H1 (cell line): Measurements from ENCODE around the gene DYSF. TPM values are rescaled to one million over a fixed set of nuclear protein-coding genes. Genes with fewer than 3 reads are reported as not detected.

Source experiments
- CTCF ChIA-PET: fragments of 300-600 bp; sonication (Branson Sonifier 250); formaldehyde crosslinking; loops from one replicate; lab custom pipeline; 2021; ENCODE audit not compliant: partially characterized antibody; lab: Charles Lee
- POLR2A ChIA-PET: fragments of 300-600 bp; sonication (Branson Sonifier 250); formaldehyde crosslinking; loops from one replicate; lab custom pipeline; 2021; ENCODE audit warnings: inconsistent platforms; ENCODE audit not compliant: partially characterized antibody; lab: Charles Lee
- DNase-seq, 2 experiments: peaks; one replicate each; pipeline versions ENCODE4 v3.0.0 to v3.0.0-alpha.2; 2010 to 2022; ENCODE audit warnings: low spot score in 2 of 2, low read depth in 1 of 2, mixed read lengths in 1 of 2
- FAIRE-seq: peaks from 2 replicates; lab custom pipeline; 2011; peaks lifted over from hg19 to GRCh38; lab: Jason Lieb, UNC
- H2AFZ ChIP-seq: 2 replicates; pipeline ENCODE4 v1.8.1; 2012; ENCODE audit warnings: low read length, inconsistent platforms
- H2AK5ac ChIP-seq: 2 replicates; pipeline ENCODE4 v1.6.1; 2013; ENCODE audit warnings: low read depth, low read length
- H2BK120ac ChIP-seq: replicated peaks from 2 replicates; pipeline ENCODE3; 2013; ENCODE audit warnings: low read depth, low read length, inconsistent platforms
- H2BK12ac ChIP-seq: 2 replicates; pipeline ENCODE4 v1.6.1; 2013; ENCODE audit warnings: low read depth, low read length
- H2BK15ac ChIP-seq: 2 replicates; pipeline ENCODE4 v1.6.1; 2013; ENCODE audit warnings: low read length
- H2BK20ac ChIP-seq: 2 replicates; pipeline ENCODE4 v1.6.1; 2013; ENCODE audit warnings: low read length
- H2BK5ac ChIP-seq: 2 replicates; pipeline ENCODE4 v1.6.1; 2013; ENCODE audit warnings: low read depth, low read length
- H3K14ac ChIP-seq: 2 replicates; pipeline ENCODE4 v1.6.1; 2013; ENCODE audit warnings: inconsistent platforms; ENCODE audit not compliant: insufficient read length
- H3K18ac ChIP-seq: 2 replicates; pipeline ENCODE4 v1.6.1; 2013; ENCODE audit warnings: low read length; ENCODE audit errors: extremely low read depth
- H3K23ac ChIP-seq: 2 replicates; pipeline ENCODE4 v1.6.1; 2013; ENCODE audit warnings: inconsistent platforms; ENCODE audit not compliant: insufficient read length
- H3K23me2 ChIP-seq: 2 replicates; pipeline ENCODE4 v1.6.1; 2013; ENCODE audit warnings: low read depth, low read length
- H3K27ac ChIP-seq: 2 replicates; pipeline ENCODE4 v1.6.1; 2011; ENCODE audit warnings: low read depth, low read length, inconsistent platforms
- H3K27me3 ChIP-seq, 4 experiments: replicated peaks in 1 of 4; 1 replicate in 1 of 4; 2 replicates in 3 of 4; pipeline versions ENCODE4 v1.6.1 to v1.8.1; 2011 to 2013; ENCODE audit warnings: low read length in 3 of 4, mild to moderate bottlenecking in 3 of 4, inconsistent platforms in 2 of 4, mixed read lengths in 2 of 4, moderate library complexity in 1 of 4; ENCODE audit not compliant: control insufficient read depth in 3 of 4, insufficient read depth in 3 of 4; ENCODE audit errors: extremely low read depth in 1 of 4
- H3K36me3 ChIP-seq, 4 experiments: 2 replicates each; pipeline versions ENCODE4 v1.6.1 to v1.8.1; 2011 to 2013; ENCODE audit warnings: mild to moderate bottlenecking in 4 of 4, low read length in 3 of 4, moderate library complexity in 2 of 4, control low read depth in 1 of 4, inconsistent platforms in 1 of 4; ENCODE audit not compliant: insufficient read depth in 4 of 4, control insufficient read depth in 2 of 4
- H3K4ac ChIP-seq: replicated peaks from 2 replicates; pipeline ENCODE3; 2013; ENCODE audit warnings: low read length, low read depth, mixed read lengths, inconsistent platforms; ENCODE audit not compliant: insufficient read length
- H3K4me1 ChIP-seq, 4 experiments: replicated peaks in 1 of 4; 1 replicate in 1 of 4; 2 replicates in 3 of 4; pipeline versions ENCODE4 v1.6.1 to v1.8.1; 2011 to 2013; ENCODE audit warnings: low read length in 3 of 4, inconsistent platforms in 2 of 4, mixed read lengths in 1 of 4; ENCODE audit not compliant: insufficient read depth in 4 of 4, control insufficient read depth in 3 of 4
- H3K4me2 ChIP-seq, 2 experiments: 2 replicates each; pipeline versions ENCODE4 v1.6.1 to v1.8.1; 2011 to 2013; ENCODE audit warnings: low read depth in 2 of 2, low read length in 2 of 2, control low read depth in 1 of 2, inconsistent platforms in 1 of 2, mild to moderate bottlenecking in 1 of 2; ENCODE audit not compliant: insufficient read depth in 1 of 2
- H3K4me3 ChIP-seq, 4 experiments: fragments of 200-600, 300-600 bp in 1 of 4; sonication (generic), shearing (Covaris generic), sonication (Bioruptor Twin) in 1 of 4; 2 replicates each; pipeline versions ENCODE4 v1.5.1 to v1.8.1; 2011 to 2016; ENCODE audit warnings: low read length in 4 of 4, low read depth in 3 of 4, control low read depth in 2 of 4, inconsistent platforms in 2 of 4, mild to moderate bottlenecking in 2 of 4, mixed read lengths in 1 of 4, moderate library complexity in 1 of 4; ENCODE audit not compliant: insufficient read depth in 2 of 4; ENCODE audit errors: extremely low read depth in 1 of 4
- H3K56ac ChIP-seq: replicated peaks from 2 replicates; pipeline ENCODE3; 2013; ENCODE audit warnings: low read depth, mild to moderate bottlenecking, mixed read lengths, low read length, inconsistent platforms; ENCODE audit not compliant: insufficient read length
- H3K79me1 ChIP-seq: 2 replicates; pipeline ENCODE4 v1.6.1; 2013; ENCODE audit warnings: low read depth, low read length, control low read depth
- H3K79me2 ChIP-seq, 2 experiments: 2 replicates each; pipeline versions ENCODE4 v1.6.1 to v1.8.1; 2012 to 2013; ENCODE audit warnings: low read length in 2 of 2, mild to moderate bottlenecking in 2 of 2, inconsistent platforms in 1 of 2; ENCODE audit not compliant: insufficient read depth in 2 of 2, control insufficient read depth in 1 of 2
- H3K9ac ChIP-seq, 4 experiments: replicated peaks in 1 of 4; 1 replicate in 1 of 4; 2 replicates in 3 of 4; pipeline versions ENCODE4 v1.6.1 to v1.8.1; 2011 to 2013; ENCODE audit warnings: low read depth in 3 of 4, low read length in 3 of 4, control low read depth in 2 of 4, mild to moderate bottlenecking in 2 of 4, moderate library complexity in 2 of 4, inconsistent platforms in 1 of 4; ENCODE audit errors: extremely low read depth in 1 of 4
- H3K9me3 ChIP-seq, 2 experiments: 2 replicates each; pipeline versions ENCODE4 v1.6.1 to v1.8.1; 2012 to 2013; ENCODE audit warnings: mild to moderate bottlenecking in 2 of 2, moderate library complexity in 2 of 2, control low read depth in 1 of 2, inconsistent platforms in 1 of 2, low read depth in 1 of 2, low read length in 1 of 2, mixed read lengths in 1 of 2; ENCODE audit not compliant: insufficient read depth in 2 of 2
- H4K20me1 ChIP-seq, 2 experiments: replicated peaks in 1 of 2; 2 replicates each; pipeline versions ENCODE3 to v1.8.1; 2011 to 2013; ENCODE audit warnings: inconsistent platforms in 2 of 2, low read length in 2 of 2, mild to moderate bottlenecking in 1 of 2; ENCODE audit not compliant: insufficient read depth in 2 of 2, control insufficient read depth in 1 of 2
- H4K5ac ChIP-seq: 2 replicates; pipeline ENCODE4 v1.6.1; 2013; ENCODE audit warnings: low read length, low read depth, mixed read lengths, inconsistent platforms; ENCODE audit not compliant: insufficient read length
- H4K8ac ChIP-seq: 2 replicates; pipeline ENCODE4 v1.8.0; 2013; ENCODE audit warnings: mild to moderate bottlenecking, moderate library complexity, low read length, inconsistent platforms; ENCODE audit not compliant: insufficient read depth; ENCODE audit errors: extremely low read depth
- H4K91ac ChIP-seq: replicated peaks from 2 replicates; pipeline ENCODE3; 2013; ENCODE audit warnings: low read length, mixed read lengths, inconsistent platforms; ENCODE audit not compliant: insufficient read length
- CEBPB ChIP-seq: IDR thresholded peaks from 2 replicates; pipeline ENCODE4 v1.6.1; 2012; ENCODE audit warnings: low read depth, low read length
- CHD1 ChIP-seq: IDR thresholded peaks from 2 replicates; pipeline ENCODE4 v1.6.1; 2012; ENCODE audit warnings: low read depth, low read length, improper control_type of control experiment
- CREB1 ChIP-seq: IDR thresholded peaks from 2 replicates; pipeline ENCODE4 v1.6.1; 2012; ENCODE audit warnings: inconsistent platforms
- EGR1 ChIP-seq: IDR thresholded peaks from 2 replicates; pipeline ENCODE4 v1.6.1; 2011; ENCODE audit warnings: low read depth, low read length, borderline replicate concordance
- EP300 ChIP-seq, 2 experiments: IDR thresholded peaks; 1 replicate in 1 of 2; 2 replicates in 1 of 2; pipeline ENCODE4 v1.6.1; 2011 to 2012; ENCODE audit warnings: low read depth in 2 of 2, low read length in 2 of 2, mild to moderate bottlenecking in 2 of 2, borderline replicate concordance in 1 of 2, inconsistent platforms in 1 of 2, moderate library complexity in 1 of 2
- NANOG ChIP-seq: IDR thresholded peaks from 2 replicates; pipeline ENCODE4 v1.6.1; 2011; ENCODE audit warnings: low read length, low read depth, mild to moderate bottlenecking, inconsistent platforms; ENCODE audit not compliant: insufficient read depth, poor library complexity, severe bottlenecking
- RBBP5 ChIP-seq: IDR thresholded peaks from 2 replicates; pipeline ENCODE4 v1.7.1; 2012; ENCODE audit warnings: low read depth, mild to moderate bottlenecking, inconsistent platforms, low read length, moderate library complexity, borderline replicate concordance
- RXRA ChIP-seq: IDR thresholded peaks from 2 replicates; pipeline ENCODE4 v1.6.1; 2011; ENCODE audit warnings: low read depth, mild to moderate bottlenecking, low read length, moderate library complexity; ENCODE audit not compliant: insufficient read depth
- TAF7 ChIP-seq: optimal IDR thresholded peaks from 2 replicates; pipeline ENCODE3; 2011; ENCODE audit warnings: low read depth, mild to moderate bottlenecking, inconsistent platforms, low read length, moderate library complexity, borderline replicate concordance
- TEAD4 ChIP-seq: IDR thresholded peaks from 2 replicates; pipeline ENCODE4 v1.6.1; 2012; ENCODE audit warnings: low read depth, low read length, inconsistent platforms, mixed read lengths
- ZNF274 ChIP-seq: IDR thresholded peaks from 2 replicates; pipeline ENCODE4 v1.7.0; 2012; ENCODE audit warnings: low read length, borderline replicate concordance; ENCODE audit errors: extremely low read depth
- WGBS, 2 experiments: shearing (Covaris generic) in 1 of 2; methylation state at CpG; one replicate each; pipeline versions ENCODE4 v1.1.6 to v1.1.7; 2013 to 2015; ENCODE audit warnings: low lambda C conversion rate in 2 of 2, mixed read lengths in 2 of 2, inconsistent platforms in 1 of 2, low coverage in 1 of 2, missing lambda C conversion rate in 1 of 2; ENCODE audit not compliant: insufficient replicate concordance in 2 of 2, insufficient coverage in 1 of 2, insufficient read length in 1 of 2; ENCODE audit errors: extremely low coverage in 1 of 2, missing lambda C conversion rate in 1 of 2; 5-methylcytosine and 5-hydroxymethylcytosine counted together
- polyA plus RNA-seq, 7 experiments: library from polyadenylated mRNA; depleted of rRNA in 3 of 7; stranded (reverse) in 5 of 7; unstranded in 2 of 7; fragments of >200 nt in 5 of 7; fragments of 200-250 nt in 2 of 7; gene quantifications; 1 replicate in 5 of 7; 2 replicates in 1 of 7; 4 replicates in 1 of 7; pipeline versions ENCODE4 v1.2.1 to v1.2.3, GENCODE V29; 2011 to 2013; ENCODE audit warnings: missing spikeins in 2 of 7, mixed read lengths in 2 of 7
- total RNA-seq: library from RNA; stranded (reverse); fragmentation: NEBNext Ultra II Directional; extraction: Animal tissue kit (Norgen Biotek cat#: 25700); gene quantifications from 2 replicates; pipeline ENCODE4 v1.2.1, GENCODE V29; 2021

Gene DYSF
- total and polyA plus RNA-seq, 2 of the 8 experiments (the other 6 are each of a cell fraction or from before 2014, with no cell fraction given), result 5.8 to 7.1 TPM

DNA sequence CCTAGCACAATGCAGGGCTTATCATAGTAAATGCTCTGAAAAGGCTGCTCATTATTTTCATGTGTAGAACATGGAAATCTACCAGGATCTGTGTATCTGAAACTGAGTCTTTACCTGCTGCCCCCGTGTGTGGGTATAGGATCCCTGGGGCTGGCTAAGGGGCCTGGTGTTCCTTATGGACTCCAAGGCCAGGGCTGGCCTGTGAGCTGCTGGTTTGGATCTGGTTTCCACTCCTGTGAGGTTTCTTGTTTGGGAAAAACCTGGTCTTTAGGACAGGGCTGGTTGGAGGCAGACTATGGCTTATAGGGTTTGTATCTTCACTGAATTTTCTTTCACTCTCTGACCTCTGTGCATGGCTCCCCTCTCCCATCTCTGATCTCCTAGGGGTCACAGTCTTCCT, 80.8 kb downstream of the DYSF start:
- no peaks in the 10 kb centered on the region for H3K23me2 ChIP-seq
- POLR2A ChIA-PET, result no interaction called here
- no peaks in the 10 kb centered on the region for H3K27me3 ChIP-seq
- 100% methylated on average over 1 of the region's 1 CpG; no CpG with 5 or more reads in 1 of the 2 experiments for WGBS, 2 experiments
- H2AK5ac ChIP-seq, result no peak overlapping the region
- no peak overlapping the region for H2BK5ac ChIP-seq
- H4K20me1 ChIP-seq, result peaks cover 0 to 2% of the 10 kb centered on the region in 2 experiments
- no peak overlapping the region for H2BK12ac ChIP-seq
- H3K79me2 ChIP-seq, result no peaks in the 10 kb centered on the region
- no peak overlapping the region for H2BK120ac ChIP-seq
- H3K27ac ChIP-seq, result no peak overlapping the region
- no peak overlapping the region for H4K5ac ChIP-seq
- H2BK15ac ChIP-seq, result no peak overlapping the region
- no peaks in the 10 kb centered on the region for H3K36me3 ChIP-seq
- FAIRE-seq (no peak), DNase-seq (no peak)
- no peak overlapping the region for H2BK20ac ChIP-seq
- H3K4me3 ChIP-seq, result no peak overlapping the region
- H3K4me2 ChIP-seq, result no peak overlapping the region
- no peak overlapping the region for H3K4ac ChIP-seq
- H3K4me1 ChIP-seq, result no peaks in the 10 kb centered on the region; a peak in 1 of 7 replicates
- H4K91ac ChIP-seq, result no peak overlapping the region
- H3K18ac ChIP-seq, result no peak overlapping the region
- H3K9me3 ChIP-seq, result no peaks in the 10 kb centered on the region
- no peak overlapping the region for H2AFZ ChIP-seq
- no peak overlapping the region for H4K8ac ChIP-seq
- no peak overlapping the region for H3K56ac ChIP-seq
- no peak overlapping the region for H3K14ac ChIP-seq
- H3K79me1 ChIP-seq, result no peaks in the 10 kb centered on the region
- no peak overlapping the region for H3K23ac ChIP-seq
- TF ChIP-seq CREB1, result no peak
- no peak for TF ChIP-seq TEAD4
- TF ChIP-seq RBBP5, result no peak
- no peak for TF ChIP-seq EP300 (IDR thresholded peaks at IDR 0.05; ENCODE audit: borderline replicate concordance in 1 of 2, low read depth in 2 of 2, low read length in 2 of 2)
- no peak for TF ChIP-seq RXRA
- no peak for TF ChIP-seq NANOG
- TF ChIP-seq ZNF274, result no peak
- no peak for TF ChIP-seq CEBPB
- TF ChIP-seq TAF7, result no peak
- no peak for TF ChIP-seq CHD1
- TF ChIP-seq EGR1, result no peak
- TF ChIP-seq, all 59 proteins: peak for 0
- H3K9ac ChIP-seq, result no peak overlapping the region
- CTCF ChIA-PET, result interaction anchor here (0.6 to 4.6 kb wide), 5 partner anchors 13 to 581 kb away, joined by 3 to 47 read pairs (median 3); no protein-coding TSS in a partner anchor
